ENCODE measurements around the gene CDYL.

- TF ChIP-seq CTCF (IDR thresholded peaks at IDR 0.05 in 4 of 5, conservative IDR thresholded peaks at IDR 0.05 in 1 of 5) (no peak), POLR2A (IDR thresholded peaks at IDR 0.05) (no peak)
Observed at GRCh38 chr6:4962905-4963304, 186.7 kb downstream of the CDYL start.

Data from gastrocnemius medialis (tissue), 4 donors.